GM12891 (cell line): ENCODE data around the gene TAS1R1.

Experiments
- DNase-seq: peaks from one replicate; pipeline ENCODE4 v3.0.0; 2011; ENCODE audit warnings: low spot score; ENCODE audit not compliant: insufficient read length
- FAIRE-seq: peaks from 2 replicates; lab custom pipeline; 2011; peaks lifted over from hg19 to GRCh38; lab: Jason Lieb, UNC
- PAX5 ChIP-seq: IDR thresholded peaks from 2 replicates; pipeline ENCODE4 v1.6.1; 2011; ENCODE audit warnings: low read length, moderate library complexity, mild to moderate bottlenecking; ENCODE audit not compliant: insufficient read depth, severe bottlenecking
- POLR2A ChIP-seq: IDR thresholded peaks from 2 replicates; pipeline ENCODE4 v1.6.1; 2011; ENCODE audit warnings: low read depth, low read length, control low read depth
- POLR2AphosphoS5 ChIP-seq: IDR thresholded peaks from 2 replicates; pipeline ENCODE4 v1.6.1; 2011; ENCODE audit warnings: low read depth, low read length, control low read depth
- POU2F2 ChIP-seq: IDR thresholded peaks from 2 replicates; pipeline ENCODE4 v1.6.1; 2011; ENCODE audit warnings: low read depth, mild to moderate bottlenecking, control low read depth, low read length, moderate library complexity
- SPI1 ChIP-seq: IDR thresholded peaks from 2 replicates; pipeline ENCODE4 v1.6.1; 2011; ENCODE audit warnings: low read depth, low read length, control low read depth
- TAF1 ChIP-seq: IDR thresholded peaks from 2 replicates; pipeline ENCODE4 v1.6.1; 2011; ENCODE audit warnings: low read depth, low read length, control low read depth

TAS1R1 gene

DNA sequence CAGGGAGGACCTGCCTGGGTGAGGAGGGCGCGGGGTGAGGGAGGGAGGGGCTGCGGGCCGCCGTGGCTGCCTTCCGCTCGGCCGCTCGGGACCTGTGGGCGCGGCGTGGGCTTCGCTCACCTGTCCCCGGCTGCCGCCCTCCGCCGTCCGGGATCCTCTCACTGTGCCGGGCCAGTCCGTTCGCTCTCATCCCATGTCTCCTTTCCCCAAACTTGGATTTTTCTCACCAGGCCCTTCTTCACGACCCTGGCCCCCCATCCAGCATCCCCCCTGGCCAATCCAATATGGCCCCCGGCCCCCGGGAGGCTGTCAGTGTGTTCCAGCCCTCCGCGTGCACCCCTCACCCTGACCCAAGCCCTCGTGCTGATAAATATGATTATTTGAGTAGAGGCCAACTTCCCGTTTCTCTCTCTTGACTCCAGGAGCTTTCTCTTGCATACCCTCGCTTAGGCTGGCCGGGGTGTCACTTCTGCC lies 25.0 kb downstream of the TAS1R1 start:
- FAIRE-seq (no peak), DNase-seq (no peak)
- TF ChIP-seq POLR2A (no peak), POU2F2 (no peak), POLR2AphosphoS5 (no peak), SPI1 (no peak), PAX5 (no peak), TAF1 (no peak; the same call in none of the 2 replicates)

DNA sequence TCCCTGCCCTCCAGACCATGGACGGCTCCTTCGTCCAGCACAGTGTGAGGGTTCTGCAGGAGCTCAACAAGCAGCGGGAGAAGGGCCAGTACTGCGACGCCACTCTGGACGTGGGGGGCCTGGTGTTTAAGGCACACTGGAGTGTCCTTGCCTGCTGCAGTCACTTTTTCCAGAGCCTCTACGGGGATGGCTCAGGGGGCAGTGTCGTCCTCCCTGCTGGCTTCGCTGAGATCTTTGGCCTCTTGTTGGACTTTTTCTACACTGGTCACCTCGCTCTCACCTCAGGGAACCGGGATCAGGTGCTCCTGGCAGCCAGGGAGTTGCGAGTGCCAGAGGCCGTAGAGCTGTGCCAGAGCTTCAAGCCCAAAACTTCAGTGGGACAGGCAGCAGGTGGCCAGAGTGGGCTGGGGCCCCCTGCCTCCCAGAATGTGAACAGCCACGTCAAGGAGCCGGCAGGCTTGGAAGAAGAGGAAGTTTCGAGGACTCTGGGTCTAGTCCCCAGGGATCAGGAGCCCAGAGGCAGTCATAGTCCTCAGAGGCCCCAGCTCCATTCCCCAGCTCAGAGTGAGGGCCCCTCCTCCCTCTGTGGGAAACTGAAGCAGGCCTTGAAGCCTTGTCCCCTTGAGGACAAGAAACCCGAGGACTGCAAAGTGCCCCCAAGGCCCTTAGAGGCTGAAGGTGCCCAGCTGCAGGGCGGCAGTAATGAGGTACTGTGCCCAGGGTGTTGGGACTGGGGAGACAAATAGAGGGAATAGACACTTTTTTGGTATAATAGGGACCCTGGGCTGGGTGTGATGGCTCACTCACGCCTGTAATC lies 25.7 kb downstream of the TAS1R1 start:
- FAIRE-seq: peak; percentile 66
- no peak for TF ChIP-seq POLR2AphosphoS5
- no peak for DNase-seq

DNA sequence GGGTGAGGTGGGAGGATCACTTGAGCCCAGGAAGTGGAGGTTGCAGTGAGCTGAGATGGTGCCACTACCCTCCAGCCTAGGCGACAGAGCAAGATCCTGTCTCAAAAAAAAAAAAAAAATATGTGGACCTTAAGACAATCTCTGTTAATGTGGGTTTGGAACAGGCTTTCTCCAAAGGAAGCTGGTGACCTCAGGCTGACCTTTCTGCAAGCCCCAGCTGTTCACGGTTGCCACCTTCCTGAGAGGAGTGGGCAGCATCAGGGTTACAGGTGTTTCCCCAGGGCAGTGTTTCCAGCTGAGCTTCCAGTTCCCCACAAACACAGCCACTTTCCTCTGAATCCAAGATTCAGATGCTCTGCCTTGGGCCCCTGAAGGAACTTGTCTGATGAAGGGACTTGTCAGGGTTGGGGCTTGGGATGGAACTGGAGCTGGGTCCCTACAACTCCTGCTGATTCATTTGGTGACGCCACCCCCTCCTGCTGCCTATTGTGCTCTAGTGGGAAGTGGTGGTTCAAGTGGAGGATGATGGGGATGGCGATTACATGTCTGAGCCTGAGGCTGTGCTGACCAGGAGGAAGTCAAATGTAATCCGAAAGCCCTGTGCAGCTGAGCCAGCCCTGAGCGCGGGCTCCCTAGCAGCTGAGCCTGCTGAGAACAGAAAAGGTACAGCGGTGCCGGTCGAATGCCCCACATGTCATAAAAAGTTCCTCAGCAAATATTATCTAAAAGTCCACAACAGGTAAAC lies 26.6 kb downstream of the TAS1R1 start:
- FAIRE-seq (peak; percentile 78), DNase-seq (no peak)
- TF ChIP-seq TAF1 (no peak), POU2F2 (no peak), POLR2A (0 out of 2 replicates have a peak, but pooled peaks have one; percentile 2), PAX5 (no peak), POLR2AphosphoS5 (no peak), SPI1 (peak; percentile 20; the same call in 1 of the 2 replicates)

GRCh38 chr1:6582370-6582769 lies 27.3 kb downstream of the TAS1R1 start:
- FAIRE-seq: no peak
- TF ChIP-seq SPI1 (peak; percentile 41), POU2F2 (no peak), POLR2AphosphoS5 (no peak), TAF1 (no peak), POLR2A (0 out of 2 replicates have a peak, but pooled peaks have one; percentile 12), PAX5 (no peak)

GRCh38 chr1:6584126-6585080 lies 29.3 kb downstream of the TAS1R1 start:
- no peak for TF ChIP-seq POU2F2
- TF ChIP-seq SPI1: no peak
- no peak for TF ChIP-seq TAF1
- TF ChIP-seq PAX5: no peak
- TF ChIP-seq POLR2AphosphoS5: no peak
- TF ChIP-seq POLR2A: no peak
- DNase-seq (no peak), FAIRE-seq (no peak)

More at GRCh38 chr1:6582370-6582769, 27.3 kb downstream of the TAS1R1 start:
- DNase-seq: no peak

DNA sequence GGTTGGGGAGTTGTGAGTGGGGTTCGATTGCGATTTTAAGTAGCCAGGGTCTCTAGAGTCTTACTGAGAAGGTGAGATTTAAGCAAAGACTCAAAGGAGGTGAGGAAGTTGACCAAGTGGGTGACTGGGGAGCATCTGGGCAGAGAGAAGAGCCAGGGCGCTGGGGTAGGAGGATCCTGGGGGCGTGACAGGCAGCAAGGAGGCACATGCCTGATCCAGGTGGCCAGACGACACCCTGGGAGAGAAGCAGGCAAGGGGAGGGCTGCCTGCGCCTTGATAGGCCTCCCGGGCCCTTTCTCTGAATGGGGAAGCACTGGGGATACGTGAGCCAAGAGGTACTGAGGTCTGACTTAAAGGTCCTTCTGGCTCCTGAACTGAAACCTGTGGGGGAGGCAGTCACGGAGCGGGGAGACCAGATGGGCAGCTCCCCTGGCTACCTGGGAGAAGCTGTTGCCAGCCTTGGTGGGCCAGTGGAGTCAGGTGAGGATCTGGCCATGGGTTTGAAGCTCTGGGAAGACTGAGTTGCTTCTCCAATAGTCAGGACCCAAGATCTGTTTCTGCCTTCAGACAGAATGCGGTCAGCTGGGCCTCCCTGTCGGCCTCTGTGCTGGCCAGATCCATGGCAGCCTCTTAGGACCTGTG lies 30.1 kb downstream of the TAS1R1 start:
- TF ChIP-seq POLR2AphosphoS5: no peak
- no peak for DNase-seq
- no peak for FAIRE-seq

GRCh38 chr1:6585841-6586240 lies 30.7 kb downstream of the TAS1R1 start:
- FAIRE-seq (no peak), DNase-seq (no peak)
- TF ChIP-seq PAX5 (no peak), POLR2A (no peak), SPI1 (no peak), POU2F2 (no peak), POLR2AphosphoS5 (no peak), TAF1 (no peak)

GRCh38 chr1:6586404-6586816 lies 31.3 kb downstream of the TAS1R1 start:
- no peak for TF ChIP-seq TAF1
- TF ChIP-seq SPI1: no peak
- FAIRE-seq (no peak), DNase-seq (no peak)
